Measurements from ENCODE around the gene BANF2.

DNA sequence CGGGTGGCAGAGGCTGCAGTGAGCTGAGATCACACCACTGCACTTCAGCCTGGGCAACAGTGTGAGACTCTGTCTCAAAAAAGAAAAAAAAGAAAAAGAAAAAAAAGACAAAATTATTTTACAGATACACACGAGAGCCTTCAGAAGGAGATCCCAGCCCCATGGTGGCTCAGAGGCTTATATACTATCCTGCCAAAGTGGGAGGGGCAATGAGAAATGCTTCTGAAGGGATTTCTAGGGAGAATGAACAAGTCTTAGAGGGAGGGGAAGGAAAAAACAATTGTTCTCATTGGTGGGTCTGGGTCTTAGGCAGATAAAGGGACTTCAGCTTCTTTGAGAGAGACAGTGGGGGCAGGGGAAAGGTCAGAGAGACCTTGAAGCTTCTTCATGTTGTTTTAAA lies 76.8 kb downstream of the BANF2 start:
- TF ChIP-seq CTCF (IDR thresholded peaks at IDR 0.05) (no peak), EP300 (IDR thresholded peaks at IDR 0.05) (no peak), POLR2A (IDR thresholded peaks at IDR 0.05) (no peak)
